HG03025 (cell line): ENCODE measurements around the gene GAS2L1.

Experiments
- ATAC-seq: cut with Tn5 transposase; IDR thresholded peaks from one replicate; pipeline ENCODE4 v1.9.1; 2021; ENCODE audit warnings: mild to moderate bottlenecking, moderate library complexity; ENCODE audit not compliant: unreplicated experiment, low FRiP score

The GAS2L1 gene

DNA sequence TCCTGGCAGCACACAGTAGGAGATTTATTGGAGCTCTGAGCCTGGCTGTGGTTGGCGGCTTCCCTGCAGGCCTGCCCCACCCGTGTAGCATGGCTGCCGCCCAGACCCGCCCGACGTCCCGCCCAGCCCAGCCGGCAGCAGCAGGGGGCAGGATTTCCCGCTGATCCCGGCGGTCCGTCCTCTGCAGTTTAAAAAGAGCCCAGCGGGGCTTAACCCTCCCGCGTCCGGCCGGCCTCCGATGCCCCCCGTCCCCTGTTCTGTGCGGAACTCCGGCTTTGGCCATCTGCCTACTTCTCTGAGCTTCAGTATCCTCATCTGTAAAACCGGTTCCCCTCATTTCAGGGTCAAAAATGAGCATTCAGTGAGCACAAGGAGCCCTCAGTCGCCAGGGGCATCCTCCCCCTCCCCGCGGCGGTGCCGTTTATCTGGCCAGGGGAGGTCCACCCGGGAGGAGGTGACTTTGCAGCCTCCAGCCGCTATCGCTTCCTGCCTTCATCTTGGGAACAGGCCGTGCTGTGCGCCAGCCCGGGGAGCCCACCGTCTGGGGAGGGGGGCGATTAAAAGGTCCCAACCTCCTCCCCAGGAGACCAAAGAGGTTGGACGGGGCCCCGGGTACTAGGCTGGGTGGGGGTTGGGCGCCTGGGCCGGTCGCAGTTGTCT lies at the start of gene GAS2L1:
Gene GAS2L1 (plus strand): TSS at position 476 of the 660 bp plus-strand sequence. CDS start 1,456 bp downstream, outside the sequence.
- no peak for ATAC-seq

DNA sequence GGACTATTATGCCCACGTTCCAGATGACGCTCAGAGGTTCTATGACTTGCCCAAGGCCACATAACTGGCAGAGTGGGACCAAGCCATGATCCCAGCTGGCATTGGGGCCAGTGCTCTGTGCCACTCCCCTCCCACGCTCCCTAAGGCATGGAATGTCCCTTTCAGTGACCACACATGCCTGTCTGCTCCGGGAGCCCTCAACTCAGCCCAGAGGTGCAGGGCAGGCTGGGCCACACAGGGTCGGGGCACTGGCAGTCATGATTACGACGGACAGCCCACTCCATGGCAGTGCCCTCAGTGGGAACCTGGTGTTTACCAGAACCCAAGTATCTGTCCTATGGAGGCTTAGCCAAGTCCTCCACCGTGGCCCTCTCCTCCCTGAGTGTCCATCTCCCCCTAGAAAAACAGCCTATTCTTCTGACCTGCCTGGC lies 48.7 kb upstream of the GAS2L1 start:
- no peak for ATAC-seq

DNA sequence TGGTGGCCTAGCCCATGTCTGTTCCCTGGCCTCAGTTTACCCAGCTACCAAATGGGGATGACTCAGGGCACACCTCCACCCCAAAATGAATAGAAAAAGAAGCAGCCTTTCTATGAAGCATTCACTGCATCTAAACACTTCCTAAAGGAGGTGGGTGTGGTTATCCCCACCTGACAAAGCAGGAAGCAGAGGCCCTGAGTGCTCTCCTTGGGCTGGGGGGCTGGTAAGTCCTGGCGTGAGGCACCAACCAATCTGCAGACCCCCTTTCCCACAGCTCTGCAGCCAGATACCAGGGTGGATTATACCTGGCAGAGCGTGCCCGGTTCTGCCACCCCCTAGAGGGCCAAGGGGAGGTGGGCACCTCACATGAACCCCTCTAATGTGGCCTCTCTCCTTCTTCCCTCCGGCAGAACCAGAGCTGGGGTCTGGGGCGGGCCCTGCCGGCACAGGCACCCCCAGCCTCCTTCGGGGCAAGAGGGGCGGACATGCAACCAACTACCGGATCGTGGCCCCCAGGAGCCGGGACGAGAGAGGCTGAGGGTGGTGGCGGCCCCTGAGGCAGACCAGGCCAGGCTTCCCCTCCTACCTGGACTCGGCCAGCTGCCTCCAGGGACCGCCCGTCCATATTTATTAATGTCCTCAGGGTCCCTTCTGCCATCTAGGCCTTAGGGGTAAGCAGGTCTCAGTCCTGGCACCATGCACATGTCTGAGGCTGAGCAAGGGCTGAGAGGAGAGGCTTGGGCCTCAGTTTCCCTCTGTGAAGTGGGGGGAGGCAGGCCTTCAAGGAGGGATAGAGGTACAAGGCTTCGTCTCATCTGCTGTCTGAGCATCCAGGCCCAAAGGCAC lies 47.8 kb upstream of the GAS2L1 start:
- no peak for ATAC-seq

DNA sequence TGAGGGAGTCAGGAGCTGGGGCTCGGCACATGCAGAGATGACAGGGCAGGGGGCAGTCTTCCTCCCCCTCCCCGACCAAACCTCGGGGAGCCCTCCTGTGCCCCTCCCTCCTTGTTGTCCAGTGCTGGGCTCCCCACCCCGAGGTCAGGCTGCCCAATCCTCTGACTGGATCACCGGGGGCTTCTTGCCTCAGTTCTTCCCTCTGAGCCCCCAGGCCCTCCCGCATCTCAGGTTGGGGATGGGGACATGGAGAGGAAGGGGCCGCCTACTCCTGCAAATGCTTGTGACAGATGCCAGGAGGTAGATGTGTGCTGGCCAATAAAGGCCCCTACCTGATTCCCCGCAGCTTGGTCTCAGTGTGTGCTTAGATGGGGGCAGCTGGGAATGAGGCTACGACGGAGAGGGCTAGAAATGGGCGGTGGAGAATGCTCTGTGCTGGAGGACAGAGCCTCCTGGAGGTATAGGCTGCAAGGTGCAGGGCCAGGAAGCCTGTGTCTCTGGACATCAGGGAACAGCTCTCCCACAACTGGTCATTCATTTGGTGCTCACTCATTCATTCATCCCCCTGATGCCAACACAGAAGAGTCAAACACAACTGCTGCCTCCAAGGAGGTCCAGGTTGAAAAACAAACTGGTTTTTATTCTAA lies 47.1 kb upstream of the GAS2L1 start:
- ATAC-seq = no peak

DNA sequence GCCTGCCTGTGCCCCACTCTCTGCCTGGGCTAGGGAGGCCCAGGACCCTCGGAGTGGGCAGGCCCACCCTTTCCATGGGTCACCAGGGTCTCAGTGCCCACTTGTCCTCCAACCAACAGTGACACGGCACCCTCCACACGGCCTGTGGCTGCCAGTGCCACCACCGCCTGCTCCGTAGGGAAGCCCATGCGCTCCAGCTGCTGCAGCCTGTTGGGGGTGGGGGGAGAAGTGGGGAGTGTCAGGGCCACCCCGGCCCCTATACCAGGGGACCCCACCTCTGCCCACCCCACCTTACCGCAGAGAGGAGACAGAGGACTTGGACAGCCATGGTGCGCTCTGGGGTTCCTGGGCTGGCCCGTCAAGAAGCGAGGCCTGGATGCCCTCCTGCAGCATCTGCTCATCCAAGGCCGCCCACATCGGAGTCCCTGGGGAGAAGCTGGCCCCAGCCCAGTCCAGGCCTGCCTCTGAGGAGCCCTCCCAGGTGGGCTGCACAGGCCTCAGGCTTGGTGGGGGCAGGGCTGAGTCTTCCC lies 46.4 kb upstream of the GAS2L1 start:
- no peak for ATAC-seq

DNA sequence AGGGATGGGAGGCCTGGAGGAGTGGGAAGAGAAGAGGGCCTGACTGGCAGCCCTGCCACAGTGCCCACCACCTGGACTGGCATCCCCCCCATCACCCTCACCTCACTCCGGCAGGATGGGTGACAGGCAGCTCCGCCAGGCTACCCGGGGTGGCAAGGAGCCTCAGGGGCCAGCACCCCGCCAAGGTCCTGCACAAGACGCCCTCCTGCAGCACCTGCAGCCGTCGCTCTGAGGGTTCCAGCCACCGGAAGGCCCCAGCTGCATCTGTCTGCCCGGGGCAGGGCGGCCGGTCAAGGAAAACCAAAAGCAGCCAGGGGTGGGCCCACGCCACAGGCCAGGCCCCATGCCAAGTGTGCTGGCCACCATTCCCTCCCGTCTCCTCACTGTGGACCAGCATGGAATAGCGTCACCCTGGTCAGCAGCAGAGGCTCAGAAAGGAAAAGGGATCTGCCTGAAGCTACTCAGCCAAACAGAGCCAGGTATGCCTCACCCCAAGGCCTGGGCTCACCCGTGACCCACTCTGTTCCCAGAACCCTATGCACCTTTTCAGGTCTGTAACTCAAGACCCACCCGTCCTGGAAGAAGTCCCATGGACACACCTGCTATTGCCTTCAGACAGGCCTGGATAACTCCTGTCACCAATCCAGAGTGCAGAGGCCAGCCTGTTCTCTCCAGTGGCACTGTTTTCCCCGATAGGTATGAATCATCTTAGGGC lies 45.7 kb upstream of the GAS2L1 start:
- no peak for ATAC-seq

DNA sequence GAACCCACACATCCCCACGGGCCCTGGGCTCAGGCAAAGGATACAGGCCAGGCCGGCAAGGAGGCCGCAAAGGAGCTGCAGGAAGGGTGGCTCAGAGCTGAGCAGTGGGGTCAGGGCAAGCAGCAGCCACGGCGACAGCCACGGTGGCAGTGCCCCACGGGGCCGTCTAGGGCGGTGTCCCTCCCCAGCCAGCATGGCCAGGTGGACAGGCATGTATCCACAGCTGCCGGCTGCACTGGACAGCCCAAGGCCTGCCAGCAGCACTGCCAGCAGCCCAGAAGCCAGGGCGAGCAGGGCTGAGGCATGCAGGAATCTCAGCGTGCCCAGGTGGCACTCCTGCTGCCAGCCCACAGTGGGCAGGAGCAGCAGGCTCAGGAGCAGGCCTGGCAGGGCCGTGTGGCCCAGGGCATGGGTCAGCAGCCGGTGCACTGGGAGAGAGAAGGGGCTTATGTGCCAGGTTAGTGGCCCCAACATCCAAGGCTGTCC lies 42.6 kb upstream of the GAS2L1 start:
- ATAC-seq = no peak

DNA sequence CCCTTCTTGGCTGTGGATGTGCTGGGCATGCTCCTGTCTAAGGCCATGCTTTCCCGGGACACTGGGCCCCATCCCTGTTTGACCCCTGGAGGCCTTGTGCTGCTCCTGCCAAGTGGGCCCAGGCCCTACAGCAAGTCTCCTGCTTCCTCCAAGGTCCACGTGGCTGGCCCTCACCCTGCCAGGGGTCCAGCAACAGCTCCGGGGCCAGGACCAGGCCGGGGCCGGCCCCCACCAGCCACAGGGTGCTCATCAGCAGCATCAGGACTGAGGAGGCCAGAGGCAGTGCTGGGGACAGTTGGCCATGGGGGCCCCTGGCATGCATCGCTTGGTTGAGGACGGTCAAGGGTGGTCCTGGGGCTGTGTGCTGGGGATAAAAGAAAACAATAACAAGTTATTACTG lies 41.1 kb upstream of the GAS2L1 start:
- no peak for ATAC-seq

DNA sequence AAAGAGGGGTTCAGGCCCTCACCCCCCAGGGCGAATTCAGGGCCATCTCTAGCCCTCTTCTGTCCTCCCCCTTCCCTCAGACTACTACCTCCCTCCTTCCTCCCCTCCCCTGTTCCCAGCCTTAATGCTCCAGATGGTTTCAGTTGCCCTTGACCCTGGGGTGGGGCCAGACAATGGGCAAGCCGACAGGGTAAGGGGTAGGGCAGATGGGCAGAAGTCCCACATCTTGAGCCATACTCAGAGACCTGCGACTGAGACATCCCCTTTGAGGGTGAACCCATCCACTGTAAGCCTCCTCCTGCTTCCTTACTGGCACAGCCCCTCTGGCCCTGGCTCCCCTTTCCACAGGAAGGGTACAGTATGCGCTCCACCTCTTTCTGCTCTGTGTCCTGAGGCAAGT lies 40.5 kb upstream of the GAS2L1 start:
- ATAC-seq = no peak

DNA sequence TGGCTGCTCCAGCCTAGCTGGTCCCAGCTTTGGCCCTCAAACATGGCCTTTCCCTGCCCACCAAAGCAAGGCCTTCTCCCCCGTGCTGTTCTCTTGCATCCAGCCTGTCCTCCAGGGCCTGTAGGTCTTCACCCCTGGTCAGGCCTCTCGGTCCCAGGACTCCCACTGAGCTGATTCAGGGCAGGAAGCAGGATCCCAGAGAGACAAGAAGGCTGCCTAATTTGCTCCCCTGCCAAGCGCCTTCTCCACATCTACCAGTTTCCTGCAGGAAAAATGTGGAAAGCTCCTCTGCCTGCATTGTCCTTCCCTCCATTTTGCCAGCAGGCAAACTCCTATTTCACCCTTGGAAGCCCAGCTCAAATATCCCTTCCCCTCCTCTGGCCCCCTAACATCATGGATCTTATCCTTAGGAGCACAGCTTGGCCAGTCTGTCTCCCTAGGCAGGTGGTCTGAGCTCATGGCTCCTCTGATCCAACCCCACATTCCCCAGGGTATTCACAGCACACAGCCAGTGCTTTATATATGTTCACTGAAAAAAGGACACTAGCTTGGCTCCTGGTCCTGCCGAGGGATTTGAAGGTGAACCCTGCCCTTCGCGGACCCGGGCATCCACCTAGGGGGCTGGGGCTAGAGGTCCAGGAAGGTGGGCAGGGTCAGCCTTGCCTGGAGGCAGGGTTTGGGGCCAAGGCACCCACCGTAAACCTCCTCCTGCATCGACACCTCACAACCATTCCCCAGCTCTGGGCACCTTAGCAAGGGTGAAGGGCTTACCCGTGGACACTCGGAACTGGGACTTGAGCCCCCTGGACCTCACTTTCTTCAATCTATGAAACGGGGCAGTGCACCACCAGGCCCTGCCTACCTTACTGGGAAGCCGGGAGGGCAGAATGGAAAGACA lies 39.6 kb upstream of the GAS2L1 start:
- no peak for ATAC-seq

DNA sequence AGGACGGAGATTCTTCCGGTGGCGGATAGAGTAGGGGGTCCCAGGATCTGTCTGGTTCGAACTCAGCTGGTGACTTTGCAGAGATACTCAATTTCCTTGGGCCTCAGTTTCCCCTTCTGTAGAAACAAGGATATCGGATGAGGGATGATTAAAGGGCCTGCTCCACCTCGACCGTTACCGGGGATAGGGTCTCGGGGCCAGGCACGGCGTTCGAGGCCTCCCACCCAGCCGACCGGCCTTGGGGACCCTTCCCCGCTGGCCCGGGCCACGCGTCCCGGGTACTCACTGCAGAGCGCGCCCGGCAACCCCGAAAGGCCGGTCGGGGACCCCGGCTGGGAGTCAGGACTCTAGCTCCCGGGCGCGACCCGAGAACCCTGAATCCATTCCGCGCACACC lies 39.0 kb upstream of the GAS2L1 start:
- ATAC-seq = no peak

DNA sequence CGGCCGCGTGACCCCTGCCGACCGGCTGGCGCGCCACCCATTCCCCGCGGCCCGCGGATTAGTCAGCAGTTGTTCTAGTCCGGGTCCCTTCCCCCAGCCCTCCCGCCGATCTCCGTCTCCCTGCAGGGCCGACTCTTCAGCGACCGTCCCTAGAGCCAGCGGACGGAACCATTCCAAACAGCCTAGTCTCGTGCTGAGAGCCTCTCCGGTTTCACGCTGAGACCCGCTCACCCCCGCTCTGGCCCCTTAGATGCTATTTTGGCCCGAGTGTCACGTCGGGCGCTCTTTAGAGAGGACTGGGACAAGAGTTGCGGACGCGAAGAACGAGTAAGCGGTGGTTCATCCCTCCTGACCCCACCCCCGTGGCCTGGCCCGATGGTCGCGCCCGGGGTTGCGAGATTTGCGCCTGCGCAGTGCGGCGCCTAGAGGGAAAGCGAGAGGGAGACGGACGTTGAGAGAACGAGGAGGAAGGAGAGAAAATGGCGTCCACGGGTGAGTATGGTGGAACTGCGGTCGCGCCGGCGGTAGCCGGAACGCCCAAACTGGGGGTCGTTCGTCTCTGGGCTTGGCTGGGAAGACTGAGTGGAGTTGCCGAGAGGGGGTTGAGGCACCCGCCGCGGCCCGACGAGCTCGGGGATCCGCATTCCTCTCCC lies 38.5 kb upstream of the GAS2L1 start, which contains the start of the genes EWSR1 and RHBDD3:
Gene EWSR1 (plus strand): TSS at position 411 of the 653 bp plus-strand sequence. CDS start 69 bp downstream, at position 480.
Gene RHBDD3 (minus strand): TSS at position 124 of the 653 bp plus-strand sequence. CDS start 2,355 bp downstream, outside the sequence.
- ATAC-seq = peak; percentile 76

DNA sequence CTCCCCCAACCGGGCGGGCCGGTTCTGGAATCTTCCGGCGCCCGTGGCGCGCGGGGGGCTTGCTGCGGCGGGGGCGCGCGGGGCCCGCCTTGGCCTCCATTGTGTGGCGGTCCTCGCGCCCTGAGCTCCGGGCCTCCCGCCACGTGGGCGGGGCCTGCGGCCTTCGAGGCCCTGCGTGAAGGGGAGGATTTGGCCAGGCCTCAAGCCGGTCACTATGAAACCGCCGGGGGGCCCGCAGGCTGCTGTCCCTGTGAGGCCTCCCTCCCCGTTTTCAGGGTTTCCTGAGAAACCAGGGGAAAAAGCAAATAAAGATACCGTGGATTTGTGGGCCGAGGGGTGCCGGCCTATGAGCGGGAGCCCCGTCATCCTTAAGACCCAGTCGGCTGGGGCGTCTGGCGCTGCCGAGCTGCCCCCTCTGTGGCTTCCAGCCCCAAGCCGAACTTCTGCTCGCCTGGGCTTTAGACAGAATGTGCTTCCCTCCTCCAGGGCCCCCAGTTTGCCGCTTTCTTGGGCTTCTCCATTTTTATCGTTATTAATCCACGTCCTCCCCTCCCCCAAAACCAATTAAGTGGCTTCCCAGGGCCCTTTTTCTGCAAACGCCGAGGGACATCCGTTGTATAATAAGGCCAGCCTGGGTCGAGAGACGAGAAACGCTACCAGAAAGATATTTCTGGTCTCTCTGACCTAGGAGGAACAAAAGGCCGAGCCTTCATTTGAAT lies 37.8 kb upstream of the GAS2L1 start:
- ATAC-seq = peak; percentile 34

DNA sequence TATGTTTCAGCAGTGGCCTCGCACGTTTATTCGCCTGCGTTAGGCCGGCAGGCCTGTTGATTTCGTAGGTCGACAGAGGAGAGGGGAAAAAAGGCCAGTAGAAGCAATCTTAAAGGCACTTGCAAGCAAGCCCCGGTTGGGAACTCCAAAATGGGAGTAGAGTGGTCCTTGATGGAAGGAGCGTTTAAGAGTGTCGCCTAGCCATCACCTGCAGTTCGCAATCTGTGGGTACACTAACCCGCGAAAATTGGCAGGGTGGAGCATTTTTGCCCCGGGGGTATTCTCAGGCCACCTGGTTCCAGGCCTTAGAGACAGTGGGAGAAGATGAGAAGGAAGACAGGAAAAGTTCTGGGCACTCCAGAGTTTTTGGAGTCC lies 37.2 kb upstream of the GAS2L1 start:
- no peak for ATAC-seq

DNA sequence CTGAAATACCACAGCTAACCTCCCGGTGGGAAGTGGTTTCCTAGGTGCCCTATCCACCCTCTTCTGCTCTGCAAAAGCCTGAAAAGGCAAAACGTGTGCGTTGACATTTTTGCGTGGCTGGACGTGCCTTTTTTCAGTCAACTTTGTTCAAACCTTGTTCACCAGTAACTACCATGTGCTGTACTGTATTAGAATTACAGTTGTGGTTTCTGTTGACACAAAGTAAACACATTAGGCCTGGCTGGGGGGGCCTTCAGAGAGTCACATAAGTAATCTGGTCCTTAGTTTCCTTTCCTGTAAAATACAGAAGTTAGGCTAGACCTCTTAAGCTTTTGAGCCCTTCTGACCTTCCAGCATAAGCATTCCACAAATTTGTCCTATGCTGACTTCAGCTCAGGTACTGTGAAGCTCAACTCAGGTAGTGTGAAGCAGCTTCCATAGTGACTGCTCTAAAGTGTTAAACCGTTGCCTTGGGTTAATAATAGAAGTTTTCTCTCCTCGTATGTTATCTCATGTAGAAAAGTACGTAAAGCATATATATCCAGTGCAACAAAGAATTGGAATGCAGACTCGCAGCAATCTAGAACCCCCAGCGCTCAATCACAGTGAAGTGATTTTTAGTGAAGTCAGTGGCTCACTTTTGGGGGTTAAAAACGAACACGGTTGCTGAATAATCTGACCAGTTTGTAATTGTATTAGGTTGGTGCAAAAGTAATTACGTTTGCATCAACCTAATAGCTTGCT lies 36.5 kb upstream of the GAS2L1 start:
- ATAC-seq = no peak

DNA sequence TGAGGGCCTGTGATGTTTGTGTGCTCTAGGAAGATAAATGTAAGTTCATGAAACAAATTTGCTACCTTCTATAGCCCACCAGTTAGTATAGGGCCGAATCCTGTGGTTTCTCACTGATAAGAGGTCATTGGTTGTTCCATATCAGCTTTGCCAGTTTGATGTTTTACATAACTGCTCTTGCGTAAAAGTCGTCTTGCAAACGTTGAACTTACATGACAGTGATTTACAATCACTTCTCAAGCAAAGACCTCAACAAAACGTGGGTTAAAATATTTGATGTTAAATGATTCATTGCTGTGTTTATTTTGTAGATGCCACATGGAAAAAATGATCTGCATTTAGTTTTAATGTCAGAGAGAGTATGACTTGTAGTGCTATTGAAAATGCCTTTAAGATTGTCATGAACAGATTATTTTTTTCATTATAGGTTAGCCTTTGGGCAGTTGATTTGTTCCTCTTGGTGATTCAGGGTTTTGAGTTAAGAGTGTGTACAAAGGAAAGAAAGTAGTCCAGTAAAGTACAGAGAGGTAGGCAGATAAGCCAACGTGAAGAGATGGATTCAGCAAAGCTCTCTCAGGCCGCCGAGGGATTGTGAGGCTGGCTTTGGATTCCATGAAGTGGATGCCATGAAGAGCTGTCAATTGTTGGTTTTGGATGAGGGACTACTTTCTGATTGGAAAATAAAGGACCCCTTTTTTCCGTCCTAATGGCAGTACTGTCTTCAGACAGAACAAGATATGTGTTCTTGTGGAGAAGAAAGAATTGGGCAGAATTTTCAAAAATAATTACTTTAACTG lies 35.8 kb upstream of the GAS2L1 start:
- ATAC-seq = no peak

DNA sequence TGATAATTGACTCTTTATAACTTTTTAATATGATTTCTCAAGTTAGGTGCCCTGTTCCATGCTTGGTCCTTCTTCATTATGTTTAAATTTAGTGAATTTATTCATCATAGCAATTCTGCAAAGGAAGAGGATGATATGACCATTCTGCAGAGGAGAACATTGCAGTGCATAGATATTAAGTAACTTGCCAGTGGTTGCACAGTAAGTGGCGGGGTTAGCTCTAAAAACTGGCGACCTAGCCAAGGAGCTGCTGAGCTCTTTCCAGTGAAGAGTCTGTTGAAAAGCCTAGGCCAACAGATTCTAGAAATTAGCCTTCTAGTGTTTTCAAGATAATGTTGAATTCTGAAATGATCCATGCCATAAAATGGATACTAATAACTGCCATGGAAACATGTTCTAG lies 33.8 kb upstream of the GAS2L1 start:
- no peak for ATAC-seq
